ENCODE measurements around the gene PMM2. TPM values are rescaled to one million over a fixed set of nuclear protein-coding genes. Genes with fewer than 3 reads are reported as not detected.

PMM2 gene
- total RNA-seq, 4 donors from 2014 or later, result 35.9 to 98.6 (median 48.6) TPM

- no peak for TF ChIP-seq CTCF (IDR thresholded peaks at IDR 0.05)
- DNase-seq (ENCODE audit: low spot score) (no peak), ATAC-seq (ENCODE audit: low FRiP score) (no peak)
These were observed 67.0 kb downstream of the PMM2 start for GRCh38 chr16:8864480-8865110.

- DNase-seq (ENCODE audit: low spot score) (no peak), ATAC-seq (ENCODE audit: low FRiP score) (no peak)
- TF ChIP-seq CTCF (IDR thresholded peaks at IDR 0.05), result no peak
These were observed 67.7 kb downstream of the PMM2 start for GRCh38 chr16:8865145-8865882.

GRCh38 chr16:8866118-8866883, 68.7 kb downstream of the PMM2 start:
- ATAC-seq (ENCODE audit: low FRiP score) (no peak), DNase-seq (ENCODE audit: low spot score) (no peak)
- TF ChIP-seq CTCF (IDR thresholded peaks at IDR 0.05), result no peak

GRCh38 chr16:8866884-8867215, 69.2 kb downstream of the PMM2 start:
- DNase-seq (ENCODE audit: low spot score) (no peak), ATAC-seq (ENCODE audit: low FRiP score) (no peak)
- TF ChIP-seq CTCF (IDR thresholded peaks at IDR 0.05), result no peak

GRCh38 chr16:8867216-8867931, 69.7 kb downstream of the PMM2 start:
- peak; percentile 51 for DNase-seq (ENCODE audit: low spot score)
- no peak for TF ChIP-seq CTCF (IDR thresholded peaks at IDR 0.05)
- ATAC-seq (ENCODE audit: low FRiP score), result no peak

- ATAC-seq (ENCODE audit: low FRiP score) (no peak), DNase-seq (ENCODE audit: low spot score) (no peak)
- no peak for TF ChIP-seq CTCF (IDR thresholded peaks at IDR 0.05)
These were observed 70.3 kb downstream of the PMM2 start for GRCh38 chr16:8867932-8868415.
